ENCODE measurements around the gene NTSR2.

NTSR2 gene

GRCh38 chr2:11692966-11693521 is 23.0 kb upstream of the NTSR2 start:
- peak; percentile 76 for DNase-seq
- CTCF ChIA-PET, result interaction anchor here (0.7 to 20.4 kb wide), 24 partner anchors 8 to 1254 kb away, joined by 3 to 362 read pairs (median 4); partner anchors contain the start of gene LPIN1
- no peak overlapping the region for H3K4me3 Mint-ChIP-seq

GRCh38 chr2:11691076-11691660 is 21.2 kb upstream of the NTSR2 start:
- Mint-ChIP-seq H3K9me3 (no peaks in the 10 kb centered on the region), H3K36me3 (no peaks in the 10 kb centered on the region), H3K4me3 (no peak overlapping the region), H3K27me3 (peaks cover 29% of the 10 kb centered on the region), H3K4me1 (peaks cover 24% of the 10 kb centered on the region), H3K27ac (no peak overlapping the region)
- DNase-seq, result no peak
- CTCF ChIA-PET, result interaction anchor here (20.4 kb wide), 1 partner anchor 91 kb away, joined by 362 read pairs; no protein-coding TSS in a partner anchor

More at GRCh38 chr2:11692966-11693521, 23.0 kb upstream of the NTSR2 start:
- H3K36me3 Mint-ChIP-seq, result no peaks in the 10 kb centered on the region
- peaks cover 29% of the 10 kb centered on the region for H3K27me3 Mint-ChIP-seq
- peak overlapping the region; percentile 17 for H3K27ac Mint-ChIP-seq
- H3K4me1 Mint-ChIP-seq, result peaks cover 23% of the 10 kb centered on the region
- no peaks in the 10 kb centered on the region for H3K9me3 Mint-ChIP-seq

- H3K27ac Mint-ChIP-seq, result peak overlapping the region; percentile 40
- peak overlapping the region; percentile 16 for H3K4me3 Mint-ChIP-seq
- H3K27me3 Mint-ChIP-seq, result peaks cover 49% of the 10 kb centered on the region
- peaks cover 24% of the 10 kb centered on the region for H3K4me1 Mint-ChIP-seq
- peak; percentile 89 for DNase-seq
- CTCF ChIA-PET, result interaction anchor here (0.7 to 20.4 kb wide), 14 partner anchors 9 to 1243 kb away, joined by 3 to 362 read pairs (median 4); no protein-coding TSS in a partner anchor
- no peaks in the 10 kb centered on the region for H3K9me3 Mint-ChIP-seq
- no peaks in the 10 kb centered on the region for H3K36me3 Mint-ChIP-seq
These were observed 18.5 kb upstream of the NTSR2 start for GRCh38 chr2:11688222-11689069.

- Mint-ChIP-seq H3K4me3 (no peak overlapping the region), H3K36me3 (no peaks in the 10 kb centered on the region), H3K9me3 (no peaks in the 10 kb centered on the region), H3K27me3 (peaks cover 53% of the 10 kb centered on the region), H3K27ac (no peak overlapping the region), H3K4me1 (peaks cover 21% of the 10 kb centered on the region)
- DNase-seq, result no peak
- CTCF ChIA-PET, result interaction anchor here (0.7 to 20.4 kb wide), 13 partner anchors 8 to 1244 kb away, joined by 3 to 362 read pairs (median 5); no protein-coding TSS in a partner anchor
These were observed 17.7 kb upstream of the NTSR2 start for GRCh38 chr2:11687736-11688135.

- CTCF ChIA-PET, result interaction anchor here (2.0 to 20.4 kb wide), 2 partner anchors 10 to 96 kb away, joined by 5 to 362 read pairs; no protein-coding TSS in a partner anchor
These were observed 16.0 kb upstream of the NTSR2 start for GRCh38 chr2:11685906-11686470.

GRCh38 chr2:11684894-11685460 is 15.0 kb upstream of the NTSR2 start:
- peaks cover 67% of the 10 kb centered on the region for H3K27me3 Mint-ChIP-seq
- CTCF ChIA-PET, result interaction anchor here (1.0 to 20.4 kb wide), 4 partner anchors 8 to 101 kb away, joined by 3 to 362 read pairs (median 6); no protein-coding TSS in a partner anchor
- no peak for DNase-seq
- no peaks in the 10 kb centered on the region for H3K36me3 Mint-ChIP-seq
- no peak overlapping the region for H3K27ac Mint-ChIP-seq
- no peak overlapping the region for H3K4me3 Mint-ChIP-seq
- H3K4me1 Mint-ChIP-seq, result peaks cover 25% of the 10 kb centered on the region
- no peaks in the 10 kb centered on the region for H3K9me3 Mint-ChIP-seq

More at GRCh38 chr2:11685906-11686470, 16.0 kb upstream of the NTSR2 start:
- Mint-ChIP-seq H3K27ac (no peak overlapping the region), H3K27me3 (peaks cover 62% of the 10 kb centered on the region), H3K4me1 (peaks cover 25% of the 10 kb centered on the region), H3K4me3 (no peak overlapping the region), H3K9me3 (no peaks in the 10 kb centered on the region), H3K36me3 (no peaks in the 10 kb centered on the region)
- DNase-seq, result no peak

GRCh38 chr2:11683966-11684365 is 14.0 kb upstream of the NTSR2 start:
- DNase-seq, result no peak
- CTCF ChIA-PET, result interaction anchor here (0.7 to 20.4 kb wide), 4 partner anchors 83 to 206 kb away, joined by 3 to 362 read pairs (median 4); no protein-coding TSS in a partner anchor
- peaks cover 22% of the 10 kb centered on the region for H3K4me1 Mint-ChIP-seq

GRCh38 chr2:11683476-11683875 is 13.5 kb upstream of the NTSR2 start:
- no peaks in the 10 kb centered on the region for H3K9me3 Mint-ChIP-seq
- H3K27me3 Mint-ChIP-seq, result peaks cover 79% of the 10 kb centered on the region
- no peaks in the 10 kb centered on the region for H3K36me3 Mint-ChIP-seq
- no peak overlapping the region for H3K4me3 Mint-ChIP-seq
- CTCF ChIA-PET, result interaction anchor here (0.7 to 20.4 kb wide), 7 partner anchors 9 to 206 kb away, joined by 3 to 362 read pairs (median 4); no protein-coding TSS in a partner anchor
- H3K4me1 Mint-ChIP-seq, result peaks cover 18% of the 10 kb centered on the region
- no peak for DNase-seq
- H3K27ac Mint-ChIP-seq, result no peak overlapping the region

More at GRCh38 chr2:11683966-11684365, 14.0 kb upstream of the NTSR2 start:
- Mint-ChIP-seq H3K27me3 (peaks cover 74% of the 10 kb centered on the region), H3K4me3 (no peak overlapping the region), H3K9me3 (no peaks in the 10 kb centered on the region), H3K36me3 (no peaks in the 10 kb centered on the region), H3K27ac (no peak overlapping the region)

GRCh38 chr2:11682590-11682915 is 12.6 kb upstream of the NTSR2 start:
- H3K27ac Mint-ChIP-seq, result no peak overlapping the region
- DNase-seq, result no peak
- H3K4me3 Mint-ChIP-seq, result no peak overlapping the region
- CTCF ChIA-PET, result interaction anchor here (0.6 to 20.4 kb wide), 6 partner anchors 11 to 550 kb away, joined by 3 to 362 read pairs (median 6); a partner anchor contains a TSS
- no peaks in the 10 kb centered on the region for H3K9me3 Mint-ChIP-seq
- peaks cover 8% of the 10 kb centered on the region for H3K4me1 Mint-ChIP-seq
- H3K27me3 Mint-ChIP-seq, result peaks cover 79% of the 10 kb centered on the region
- no peaks in the 10 kb centered on the region for H3K36me3 Mint-ChIP-seq

- CTCF ChIA-PET, result interaction anchor here (0.6 to 20.4 kb wide), 9 partner anchors 11 to 550 kb away, joined by 3 to 362 read pairs (median 5); a partner anchor contains a TSS
- Mint-ChIP-seq H3K27ac (no peak overlapping the region), H3K4me3 (no peak overlapping the region), H3K9me3 (no peaks in the 10 kb centered on the region), H3K36me3 (no peaks in the 10 kb centered on the region), H3K27me3 (peaks cover 79% of the 10 kb centered on the region), H3K4me1 (peaks cover 5% of the 10 kb centered on the region)
- DNase-seq, result peak; percentile 76
These were observed 12.0 kb upstream of the NTSR2 start for GRCh38 chr2:11681722-11682589.

GRCh38 chr2:11680901-11681721 is 11.1 kb upstream of the NTSR2 start:
- H3K27ac Mint-ChIP-seq, result no peak overlapping the region
- no peaks in the 10 kb centered on the region for H3K36me3 Mint-ChIP-seq
- DNase-seq, result no peak
- H3K4me3 Mint-ChIP-seq, result no peak overlapping the region
- no peaks in the 10 kb centered on the region for H3K9me3 Mint-ChIP-seq
- CTCF ChIA-PET, result interaction anchor here (0.6 to 20.4 kb wide), 8 partner anchors 10 to 549 kb away, joined by 3 to 362 read pairs (median 4); no protein-coding TSS in a partner anchor
- H3K4me1 Mint-ChIP-seq, result peaks cover 5% of the 10 kb centered on the region
- H3K27me3 Mint-ChIP-seq, result peaks cover 79% of the 10 kb centered on the region
